ENCODE measurements around the gene NCOA7. TPM values are rescaled to one million over a fixed set of nuclear protein-coding genes. Genes with fewer than 3 reads are reported as not detected.

The NCOA7 gene
- polyA plus RNA-seq, 1 of the 3 experiments (the other 2 are of a cell fraction) = 16.3 TPM

GRCh38 chr6:125949069-125949468 lies 158.3 kb downstream of the NCOA7 start:
- Histone ChIP-seq H3K27me3 (ENCODE audit: insufficient read depth) (no peaks in the 10 kb centered on the region), H2AFZ (ENCODE audit: low read depth) (no peak overlapping the region), H3K79me2 (ENCODE audit: insufficient read depth) (no peaks in the 10 kb centered on the region), H3K4me1 (ENCODE audit: control insufficient read depth in 1 of 2, insufficient read depth in 2 of 2, low read depth in 1 of 2, low read length in 1 of 2) (peaks cover 0 to 8% of the 10 kb centered on the region in 2 experiments; a peak in 2 of 4 replicates), H3K9me3 (no peaks in the 10 kb centered on the region), H3K27ac (ENCODE audit: low read depth in 2 of 2, low read length in 1 of 2) (no peak overlapping the region), H3K9me2 (no peaks in the 10 kb centered on the region), H3K4me3 (ENCODE audit: low read depth in 2 of 2, low read length in 1 of 2) (no peak overlapping the region), H3K36me3 (replicated peaks in 1 of 2; ENCODE audit: control insufficient read depth in 1 of 2, insufficient read depth in 2 of 2, low read length in 1 of 2) (no peaks in the 10 kb centered on the region), H3K9ac (no peak overlapping the region), H3F3A (replicated peaks; ENCODE audit: insufficient read depth) (peaks cover 9% of the 10 kb centered on the region), H3K4me2 (no peak overlapping the region), H4K20me1 (ENCODE audit: insufficient read depth) (no peaks in the 10 kb centered on the region)
- POLR2A ChIA-PET = no interaction called here
- no peak for TF ChIP-seq POLR2AphosphoS5 (IDR thresholded peaks at IDR 0.05; ENCODE audit: low read depth, low read length)
- TF ChIP-seq TCF12 (IDR thresholded peaks at IDR 0.05) = no peak
- no peak for TF ChIP-seq ELF1 (IDR thresholded peaks at IDR 0.05)
- TF ChIP-seq MEF2A (IDR thresholded peaks at IDR 0.05; ENCODE audit: borderline replicate concordance, low read depth) = no peak
- no peak for TF ChIP-seq JUND (IDR thresholded peaks at IDR 0.05)
- TF ChIP-seq REST (IDR thresholded peaks at IDR 0.05; ENCODE audit: low read depth, low read length) = no peak
- TF ChIP-seq FOSL2 (IDR thresholded peaks at IDR 0.05; ENCODE audit: borderline replicate concordance, low read depth) = no peak
- TF ChIP-seq MXI1 (IDR thresholded peaks at IDR 0.05; ENCODE audit: low read depth, low read length) = no peak
- TF ChIP-seq, protein P1, sequence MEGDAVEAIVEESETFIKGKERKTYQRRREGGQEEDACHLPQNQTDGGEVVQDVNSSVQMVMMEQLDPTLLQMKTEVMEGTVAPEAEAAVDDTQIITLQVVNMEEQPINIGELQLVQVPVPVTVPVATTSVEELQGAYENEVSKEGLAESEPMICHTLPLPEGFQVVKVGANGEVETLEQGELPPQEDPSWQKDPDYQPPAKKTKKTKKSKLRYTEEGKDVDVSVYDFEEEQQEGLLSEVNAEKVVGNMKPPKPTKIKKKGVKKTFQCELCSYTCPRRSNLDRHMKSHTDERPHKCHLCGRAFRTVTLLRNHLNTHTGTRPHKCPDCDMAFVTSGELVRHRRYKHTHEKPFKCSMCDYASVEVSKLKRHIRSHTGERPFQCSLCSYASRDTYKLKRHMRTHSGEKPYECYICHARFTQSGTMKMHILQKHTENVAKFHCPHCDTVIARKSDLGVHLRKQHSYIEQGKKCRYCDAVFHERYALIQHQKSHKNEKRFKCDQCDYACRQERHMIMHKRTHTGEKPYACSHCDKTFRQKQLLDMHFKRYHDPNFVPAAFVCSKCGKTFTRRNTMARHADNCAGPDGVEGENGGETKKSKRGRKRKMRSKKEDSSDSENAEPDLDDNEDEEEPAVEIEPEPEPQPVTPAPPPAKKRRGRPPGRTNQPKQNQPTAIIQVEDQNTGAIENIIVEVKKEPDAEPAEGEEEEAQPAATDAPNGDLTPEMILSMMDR (IDR thresholded peaks at IDR 0.05) = no peak
- TF ChIP-seq TAF1 (IDR thresholded peaks at IDR 0.05; ENCODE audit: borderline replicate concordance, low read depth, low read length) = no peak
- no peak for TF ChIP-seq YY1 (IDR thresholded peaks at IDR 0.05; ENCODE audit: low read depth)
- CTCF ChIA-PET = interaction anchor here (0.8 kb wide), 1 partner anchor 8 kb away, joined by 3 read pairs; no protein-coding TSS in a partner anchor
- 72% methylated on average over 2 of the region's 2 CpGs for WGBS (ENCODE audit: low lambda C conversion rate)
- no peak for DNase-seq

DNA sequence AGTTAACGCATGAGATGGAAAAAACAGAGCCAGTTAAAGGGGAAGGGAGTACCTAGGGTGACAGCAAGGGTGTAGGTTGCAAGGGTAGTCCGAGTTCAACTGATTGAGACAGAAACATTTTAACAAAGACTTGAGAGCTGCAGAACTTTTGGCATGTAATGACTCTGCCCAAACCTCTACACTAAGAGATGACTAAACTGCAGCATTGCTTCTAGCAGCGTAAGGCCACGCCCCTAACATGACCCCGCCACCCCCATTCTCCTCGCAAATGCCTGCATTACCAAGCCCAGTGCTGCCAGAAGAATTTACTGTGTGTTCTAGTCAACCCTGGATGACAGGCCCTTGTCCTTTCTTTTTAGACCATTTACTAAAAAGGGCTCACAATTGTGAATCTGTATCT lies 159.5 kb downstream of the NCOA7 start:
- WGBS (ENCODE audit: low lambda C conversion rate) = 67% methylated on average over 6 of the region's 6 CpGs
- no peaks in the 10 kb centered on the region for H3K27me3 ChIP-seq (ENCODE audit: insufficient read depth)
- peaks cover 0 to 8% of the 10 kb centered on the region in 2 experiments; a peak in 2 of 4 replicates for H3K4me1 ChIP-seq (ENCODE audit: control insufficient read depth in 1 of 2, insufficient read depth in 2 of 2, low read depth in 1 of 2, low read length in 1 of 2)
- H3K27ac ChIP-seq (ENCODE audit: low read depth in 2 of 2, low read length in 1 of 2) = no peak overlapping the region
- H3K4me2 ChIP-seq = no peak overlapping the region
- H3K9me2 ChIP-seq = no peaks in the 10 kb centered on the region
- no peaks in the 10 kb centered on the region for H4K20me1 ChIP-seq (ENCODE audit: insufficient read depth)
- ChIA-PET POLR2A (no interaction called here), CTCF (interaction anchor here (4.4 kb wide), 1 partner anchor 160 kb away, joined by 53 read pairs; the partner anchor contains the start of gene NCOA7)
- DNase-seq = no peak
- H3K4me3 ChIP-seq (ENCODE audit: low read depth in 2 of 2, low read length in 1 of 2) = no peak overlapping the region
- no peak overlapping the region for H2AFZ ChIP-seq (ENCODE audit: low read depth)
- H3K79me2 ChIP-seq (ENCODE audit: insufficient read depth) = no peaks in the 10 kb centered on the region
- H3K9me3 ChIP-seq = no peaks in the 10 kb centered on the region
- no peak overlapping the region for H3K9ac ChIP-seq
- no peaks in the 10 kb centered on the region for H3K36me3 ChIP-seq (replicated peaks in 1 of 2; ENCODE audit: control insufficient read depth in 1 of 2, insufficient read depth in 2 of 2, low read length in 1 of 2)
- peaks cover 9% of the 10 kb centered on the region for H3F3A ChIP-seq (replicated peaks; ENCODE audit: insufficient read depth)
- TF ChIP-seq GATA2 (CRISPR knock-in tag; IDR thresholded peaks at IDR 0.05) (no peak), RFX5 (IDR thresholded peaks at IDR 0.05; ENCODE audit: low read length) (no peak), EZH2phosphoT487 (IDR thresholded peaks at IDR 0.05; ENCODE audit: borderline replicate concordance, low read depth) (no peak), TAF1 (IDR thresholded peaks at IDR 0.05; ENCODE audit: borderline replicate concordance, low read depth, low read length) (no peak), FOXJ3 (CRISPR knock-in tag; IDR thresholded peaks at IDR 0.05) (no peak), POLR2AphosphoS5 (IDR thresholded peaks at IDR 0.05; ENCODE audit: low read depth, low read length) (no peak), RXRA (IDR thresholded peaks at IDR 0.05; ENCODE audit: borderline replicate concordance, low read depth) (no peak), RCOR1 (IDR thresholded peaks at IDR 0.05; ENCODE audit: low read length) (no peak), TEAD4 (IDR thresholded peaks at IDR 0.05; ENCODE audit: borderline replicate concordance, insufficient read depth) (no peak), YY1 (IDR thresholded peaks at IDR 0.05; ENCODE audit: low read depth) (no peak)
- TF ChIP-seq, protein P2, sequence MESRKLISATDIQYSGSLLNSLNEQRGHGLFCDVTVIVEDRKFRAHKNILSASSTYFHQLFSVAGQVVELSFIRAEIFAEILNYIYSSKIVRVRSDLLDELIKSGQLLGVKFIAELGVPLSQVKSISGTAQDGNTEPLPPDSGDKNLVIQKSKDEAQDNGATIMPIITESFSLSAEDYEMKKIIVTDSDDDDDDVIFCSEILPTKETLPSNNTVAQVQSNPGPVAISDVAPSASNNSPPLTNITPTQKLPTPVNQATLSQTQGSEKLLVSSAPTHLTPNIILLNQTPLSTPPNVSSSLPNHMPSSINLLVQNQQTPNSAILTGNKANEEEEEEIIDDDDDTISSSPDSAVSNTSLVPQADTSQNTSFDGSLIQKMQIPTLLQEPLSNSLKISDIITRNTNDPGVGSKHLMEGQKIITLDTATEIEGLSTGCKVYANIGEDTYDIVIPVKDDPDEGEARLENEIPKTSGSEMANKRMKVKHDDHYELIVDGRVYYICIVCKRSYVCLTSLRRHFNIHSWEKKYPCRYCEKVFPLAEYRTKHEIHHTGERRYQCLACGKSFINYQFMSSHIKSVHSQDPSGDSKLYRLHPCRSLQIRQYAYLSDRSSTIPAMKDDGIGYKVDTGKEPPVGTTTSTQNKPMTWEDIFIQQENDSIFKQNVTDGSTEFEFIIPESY (IDR thresholded peaks at IDR 0.05; ENCODE audit: borderline replicate concordance, low read depth) = no peak
- TF ChIP-seq, protein P1 (IDR thresholded peaks at IDR 0.05) = no peak

Measured in SK-N-SH (cell line).